ENCODE results near the gene LSAMP. TPM values are rescaled to one million over a fixed set of nuclear protein-coding genes. Genes with fewer than 3 reads are reported as not detected.

The LSAMP gene
- total RNA-seq, 1 experiment from 2014 or later, result not detected

DNA sequence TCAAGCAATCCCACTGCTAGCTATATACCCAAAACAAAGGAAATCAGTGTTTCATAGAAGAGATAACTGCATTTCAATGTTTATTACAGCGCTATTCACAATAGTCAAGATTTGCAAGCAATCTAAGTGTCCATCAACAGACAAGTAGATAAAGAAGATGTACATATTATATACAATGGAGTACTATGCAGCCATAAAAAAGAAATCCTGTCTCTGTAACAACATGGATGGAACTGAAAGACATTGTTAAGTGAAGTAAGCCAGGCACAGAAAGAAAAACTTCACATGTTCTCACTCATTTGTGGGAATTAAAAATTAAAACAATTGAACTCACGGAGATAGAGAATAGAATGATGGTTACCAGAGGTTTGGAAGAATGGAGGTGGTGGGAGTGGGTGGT lies 89.2 kb downstream of the LSAMP start:
- no peaks in the 10 kb centered on the region for H3K36me3 Mint-ChIP-seq (ENCODE audit: insufficient read depth, unreplicated experiment)
- intact Hi-C loops (cut with micrococcal nuclease; ENCODE audit: unreplicated experiment), result no loop called here
- ChIA-PET POLR2A (no interaction called here), CTCF (no interaction called here)
- no peaks in the 10 kb centered on the region for H3K9me3 Mint-ChIP-seq (ENCODE audit: unreplicated experiment)
- H3K4me1 ChIP-seq, result no peaks in the 10 kb centered on the region
- no peak overlapping the region for H3K4me3 Mint-ChIP-seq (ENCODE audit: unreplicated experiment)
- no peak overlapping the region for H3K27ac Mint-ChIP-seq (ENCODE audit: unreplicated experiment)
- H3K4me1 Mint-ChIP-seq (ENCODE audit: low read depth, unreplicated experiment), result no peaks in the 10 kb centered on the region
- no peaks in the 10 kb centered on the region for H3K27me3 ChIP-seq (replicated peaks; ENCODE audit: control insufficient read depth, insufficient read depth, low read length)
- no TSS peak for BruUV-seq (replicated peaks)
- H3K27me3 Mint-ChIP-seq (ENCODE audit: insufficient read depth, unreplicated experiment), result peaks cover 3% of the 10 kb centered on the region
- no peak for TF ChIP-seq CTCF (IDR thresholded peaks at IDR 0.05; ENCODE audit: insufficient read depth in 1 of 2, low read depth in 1 of 2, low read length in 1 of 2, severe bottlenecking in 1 of 2, unreplicated experiment in 1 of 2)
- no peaks in the 10 kb centered on the region for H3K9me3 ChIP-seq
- no peaks in the 10 kb centered on the region for H3K36me3 ChIP-seq (ENCODE audit: control insufficient read depth, insufficient read depth, low read length)
- no peak overlapping the region for H3K4me3 ChIP-seq (ENCODE audit: low read depth, low read length)
- no peak for DNase-seq

- Histone ChIP-seq H3K27me3 (replicated peaks; ENCODE audit: control insufficient read depth, insufficient read depth, low read length) (no peaks in the 10 kb centered on the region), H3K4me1 (no peaks in the 10 kb centered on the region), H3K36me3 (ENCODE audit: control insufficient read depth, insufficient read depth, low read length) (no peaks in the 10 kb centered on the region), H3K4me3 (ENCODE audit: low read depth, low read length) (no peak overlapping the region), H3K9me3 (no peaks in the 10 kb centered on the region)
- Mint-ChIP-seq H3K4me3 (ENCODE audit: unreplicated experiment) (no peak overlapping the region), H3K27me3 (ENCODE audit: insufficient read depth, unreplicated experiment) (peaks cover 3% of the 10 kb centered on the region), H3K36me3 (ENCODE audit: insufficient read depth, unreplicated experiment) (no peaks in the 10 kb centered on the region), H3K9me3 (ENCODE audit: unreplicated experiment) (no peaks in the 10 kb centered on the region), H3K27ac (ENCODE audit: unreplicated experiment) (no peak overlapping the region), H3K4me1 (ENCODE audit: low read depth, unreplicated experiment) (no peaks in the 10 kb centered on the region)
- intact Hi-C loops (cut with micrococcal nuclease; ENCODE audit: unreplicated experiment), result no loop called here
- BruUV-seq (replicated peaks), result no TSS peak
- POLR2A ChIA-PET, result no interaction called here
- TF ChIP-seq CTCF (IDR thresholded peaks at IDR 0.05; ENCODE audit: insufficient read depth in 1 of 2, low read depth in 1 of 2, low read length in 1 of 2, severe bottlenecking in 1 of 2, unreplicated experiment in 1 of 2), result no peak
- CTCF ChIA-PET, result no interaction called here
- no peak for DNase-seq
These were observed 90.9 kb downstream of the LSAMP start for GRCh38 chr3:116354382-116354781.

GRCh38 chr3:116350119-116350733 lies 95.1 kb downstream of the LSAMP start:
- CTCF ChIA-PET, result no interaction called here
- H3K36me3 ChIP-seq (ENCODE audit: control insufficient read depth, insufficient read depth, low read length), result no peaks in the 10 kb centered on the region
- no peak for TF ChIP-seq CTCF (IDR thresholded peaks at IDR 0.05; ENCODE audit: insufficient read depth in 1 of 2, low read depth in 1 of 2, low read length in 1 of 2, severe bottlenecking in 1 of 2, unreplicated experiment in 1 of 2)
- no peaks in the 10 kb centered on the region for H3K9me3 Mint-ChIP-seq (ENCODE audit: unreplicated experiment)
- intact Hi-C loops (cut with micrococcal nuclease; ENCODE audit: unreplicated experiment), result no loop called here
- no peak overlapping the region for H3K27ac Mint-ChIP-seq (ENCODE audit: unreplicated experiment)
- H3K27me3 Mint-ChIP-seq (ENCODE audit: insufficient read depth, unreplicated experiment), result peaks cover 3% of the 10 kb centered on the region
- DNase-seq, result no peak
- no peak overlapping the region for H3K4me3 ChIP-seq (ENCODE audit: low read depth, low read length)
- no peaks in the 10 kb centered on the region for H3K9me3 ChIP-seq
- H3K27me3 ChIP-seq (replicated peaks; ENCODE audit: control insufficient read depth, insufficient read depth, low read length), result no peaks in the 10 kb centered on the region
- no TSS peak for BruUV-seq (replicated peaks)
- H3K4me3 Mint-ChIP-seq (ENCODE audit: unreplicated experiment), result no peak overlapping the region
- no peaks in the 10 kb centered on the region for H3K36me3 Mint-ChIP-seq (ENCODE audit: insufficient read depth, unreplicated experiment)
- H3K4me1 Mint-ChIP-seq (ENCODE audit: low read depth, unreplicated experiment), result no peaks in the 10 kb centered on the region
- POLR2A ChIA-PET, result no interaction called here
- H3K4me1 ChIP-seq, result no peaks in the 10 kb centered on the region

All from Caco-2 (cell line).